Endothelial cell of umbilical vein (primary cell): ENCODE data around the gene ARRDC2.

Source experiments
- GATA2 ChIP-seq: IDR thresholded peaks from 2 replicates; pipeline ENCODE4 v1.7.0; 2011; ENCODE audit warnings: low read depth, mild to moderate bottlenecking, moderate library complexity, mixed read lengths, low read length; ENCODE audit not compliant: insufficient read length, insufficient read depth
- MYC ChIP-seq: IDR thresholded peaks from one replicate; pipeline ENCODE4 v1.6.1; 2011; ENCODE audit warnings: mild to moderate bottlenecking, low read depth, low read length
- POLR2A ChIP-seq: IDR thresholded peaks from 2 replicates; pipeline ENCODE4 v1.6.1; 2012; ENCODE audit warnings: low read depth, mild to moderate bottlenecking, control low read depth, low read length
- POLR2AphosphoS5 ChIP-seq: IDR thresholded peaks from 2 replicates; pipeline ENCODE4 v1.6.1; 2012; ENCODE audit warnings: low read depth, mild to moderate bottlenecking, control low read depth, low read length, moderate library complexity; ENCODE audit not compliant: insufficient read depth
- TF ChIP-seq, protein P1 (sequence below), 2 donors: IDR thresholded peaks; 1 replicate in 1 of 2; 2 replicates in 1 of 2; pipeline ENCODE4 v1.5.1; 2011; ENCODE audit warnings: low read length in 2 of 2, mild to moderate bottlenecking in 2 of 2, moderate library complexity in 2 of 2, control low read depth in 1 of 2, inconsistent platforms in 1 of 2, low read depth in 1 of 2; ENCODE audit not compliant: insufficient read depth in 1 of 2; ENCODE audit errors: extremely low read depth in 1 of 2
- TF ChIP-seq, protein P2 (sequence below): IDR thresholded peaks from 2 replicates; pipeline ENCODE4 v1.6.1; 2011; ENCODE audit not compliant: insufficient read depth, insufficient read length

DNA sequence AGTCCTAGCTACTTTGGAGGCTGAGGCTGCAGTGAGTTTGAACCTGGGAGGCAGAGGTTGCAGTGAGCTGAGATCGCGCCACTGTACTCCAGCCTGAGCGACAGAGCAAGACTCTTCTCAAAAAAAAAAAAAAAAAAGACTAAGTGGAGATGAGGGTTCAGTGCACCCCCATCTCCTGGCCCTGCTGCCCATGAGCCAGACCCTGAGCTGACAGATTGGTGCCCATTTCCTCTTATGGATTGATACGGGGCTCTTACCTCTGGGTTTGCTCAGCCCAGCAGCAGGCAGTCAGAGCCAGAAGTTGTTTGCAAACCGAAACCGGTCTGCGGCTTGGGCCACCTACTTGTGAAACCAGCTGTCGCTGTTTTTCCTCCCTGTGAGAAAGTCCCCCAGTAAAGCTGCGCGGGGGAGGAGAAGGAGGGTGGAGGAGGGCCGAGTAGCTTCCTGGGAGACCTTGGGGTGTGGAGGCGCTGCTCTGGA, 36.9 kb downstream of the ARRDC2 start:
- TF ChIP-seq, protein P1, sequence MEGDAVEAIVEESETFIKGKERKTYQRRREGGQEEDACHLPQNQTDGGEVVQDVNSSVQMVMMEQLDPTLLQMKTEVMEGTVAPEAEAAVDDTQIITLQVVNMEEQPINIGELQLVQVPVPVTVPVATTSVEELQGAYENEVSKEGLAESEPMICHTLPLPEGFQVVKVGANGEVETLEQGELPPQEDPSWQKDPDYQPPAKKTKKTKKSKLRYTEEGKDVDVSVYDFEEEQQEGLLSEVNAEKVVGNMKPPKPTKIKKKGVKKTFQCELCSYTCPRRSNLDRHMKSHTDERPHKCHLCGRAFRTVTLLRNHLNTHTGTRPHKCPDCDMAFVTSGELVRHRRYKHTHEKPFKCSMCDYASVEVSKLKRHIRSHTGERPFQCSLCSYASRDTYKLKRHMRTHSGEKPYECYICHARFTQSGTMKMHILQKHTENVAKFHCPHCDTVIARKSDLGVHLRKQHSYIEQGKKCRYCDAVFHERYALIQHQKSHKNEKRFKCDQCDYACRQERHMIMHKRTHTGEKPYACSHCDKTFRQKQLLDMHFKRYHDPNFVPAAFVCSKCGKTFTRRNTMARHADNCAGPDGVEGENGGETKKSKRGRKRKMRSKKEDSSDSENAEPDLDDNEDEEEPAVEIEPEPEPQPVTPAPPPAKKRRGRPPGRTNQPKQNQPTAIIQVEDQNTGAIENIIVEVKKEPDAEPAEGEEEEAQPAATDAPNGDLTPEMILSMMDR (IDR thresholded peaks at IDR 0.05; ENCODE audit: extremely low read depth in 1 of 2, insufficient read depth in 1 of 2, low read depth in 1 of 2, low read length in 2 of 2) = no peak
- TF ChIP-seq POLR2A (no peak), GATA2 (no peak), MYC (no peak), POLR2AphosphoS5 (no peak)
- TF ChIP-seq, protein P2, sequence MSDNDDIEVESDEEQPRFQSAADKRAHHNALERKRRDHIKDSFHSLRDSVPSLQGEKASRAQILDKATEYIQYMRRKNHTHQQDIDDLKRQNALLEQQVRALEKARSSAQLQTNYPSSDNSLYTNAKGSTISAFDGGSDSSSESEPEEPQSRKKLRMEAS = no peak
